Hepatic stellate cell (primary cell): ENCODE results near the gene COA6.
"Not testable (repeated sequence)": the region's sequence is repeated elsewhere in the genome, so short reads cannot be mapped to it uniquely, and the experiment has no call there.

Experiments used
- DNase-seq: peaks from one replicate; pipeline ENCODE4 v3.0.0; 2011; ENCODE audit warnings: low spot score

The COA6 gene

DNA sequence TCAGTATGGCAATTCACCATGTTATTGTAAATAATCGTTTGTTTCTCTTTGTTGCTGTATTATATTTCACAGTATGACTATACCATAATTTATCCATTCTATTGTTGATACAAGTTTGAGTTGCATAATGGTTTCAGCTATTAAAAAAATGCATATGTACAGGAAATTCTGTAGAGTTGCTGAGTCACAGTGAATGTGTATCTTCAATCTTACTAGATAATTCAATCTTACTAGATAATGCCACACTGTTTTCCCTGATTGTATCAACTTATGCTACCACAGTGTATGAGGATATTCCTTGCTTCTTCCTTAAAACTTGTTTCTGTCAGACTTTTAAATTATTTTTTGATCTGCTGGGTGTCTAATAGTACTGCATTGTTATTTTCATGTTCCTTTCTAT is 3.5 kb upstream of the COA6 start:
- DNase-seq: no peak

DNA sequence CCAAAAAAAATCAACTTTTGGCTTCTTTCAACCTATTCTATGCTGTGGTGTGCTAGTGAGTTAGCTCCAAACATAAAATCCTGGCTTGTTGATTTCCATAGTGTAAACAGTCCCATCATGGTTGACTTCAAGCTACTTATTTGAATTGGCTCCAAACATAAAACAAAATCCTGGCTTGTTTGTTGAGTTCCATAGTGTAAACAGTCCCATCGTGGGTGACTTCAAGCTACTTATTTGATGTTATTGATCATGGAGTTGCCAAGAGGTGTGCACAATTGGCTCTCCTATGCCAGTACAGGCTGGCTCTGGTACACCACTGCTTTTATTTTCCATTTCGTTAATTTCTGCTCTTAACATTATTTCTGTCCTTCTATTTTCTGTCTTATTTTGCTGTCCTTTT is 1.8 kb upstream of the COA6 start:
- DNase-seq: no peak

DNA sequence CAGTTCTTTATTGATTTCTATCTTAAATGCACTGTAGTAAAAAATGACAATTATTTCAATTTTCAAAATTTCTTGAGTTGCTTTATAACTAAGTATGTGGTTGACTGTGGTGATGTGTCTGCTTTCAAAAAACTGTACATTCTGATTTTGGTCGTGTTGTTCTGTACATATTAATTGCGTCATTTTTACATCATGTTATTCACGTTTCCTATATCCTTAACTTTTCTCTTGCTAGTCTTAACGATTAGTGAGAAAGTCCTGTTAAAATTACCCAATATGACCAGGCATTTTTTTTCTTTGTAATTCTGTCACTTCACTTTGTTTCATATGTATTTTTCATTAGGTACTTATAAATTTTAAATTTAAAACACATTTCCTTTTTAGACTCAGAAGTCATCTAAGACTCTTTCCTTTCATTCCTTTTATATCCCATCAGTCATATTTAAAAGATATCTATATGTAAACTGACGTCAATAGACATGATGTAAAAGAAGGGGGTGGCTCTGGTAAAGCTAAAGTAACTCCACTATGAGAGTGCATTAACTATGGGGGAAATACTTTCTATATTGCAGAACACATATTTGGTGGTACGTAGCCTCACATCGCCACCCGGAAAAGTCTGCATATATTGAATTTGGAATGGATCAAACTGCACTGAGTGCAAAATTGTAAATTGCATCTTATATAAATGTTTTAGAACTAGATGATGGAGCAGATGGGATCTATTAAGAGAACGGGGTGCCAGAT is 1.1 kb upstream of the COA6 start:
- DNase-seq: no peak

DNA sequence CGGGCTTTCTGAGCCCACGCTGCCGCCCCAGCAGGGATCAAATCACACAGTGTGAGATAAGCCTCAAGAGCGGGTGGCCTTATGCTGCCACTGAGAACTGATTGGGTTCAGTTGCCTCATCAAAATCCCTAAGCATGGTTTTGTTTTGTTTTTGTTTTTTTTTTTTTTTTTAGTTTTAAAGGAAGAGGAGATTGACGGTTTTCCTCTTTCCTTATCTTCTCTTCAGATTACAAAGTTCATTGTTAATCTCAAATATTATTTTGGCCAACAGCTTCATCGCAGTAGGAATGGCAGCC is 651 bp downstream of the COA6 start:
- DNase-seq: no peak

DNA sequence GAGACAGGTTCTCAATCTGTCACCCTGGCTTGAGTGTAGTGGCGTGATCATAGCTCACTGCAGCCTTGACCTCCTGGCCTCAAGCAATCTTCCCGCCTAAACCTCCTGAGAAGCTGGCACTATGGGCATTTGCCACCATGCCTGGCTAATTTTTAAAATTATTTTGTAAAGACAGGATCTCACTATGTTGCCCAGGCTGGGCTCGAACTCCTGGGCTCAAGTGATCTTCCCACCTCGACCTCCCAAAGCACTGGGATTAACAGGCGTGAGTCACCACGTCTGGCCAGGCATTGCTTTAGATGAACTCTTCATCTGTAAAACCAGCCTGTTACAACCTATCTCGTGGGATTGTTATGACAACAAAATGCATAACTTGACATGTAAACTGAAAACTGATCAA is 2.4 kb downstream of the COA6 start:
- no peak for DNase-seq

DNA sequence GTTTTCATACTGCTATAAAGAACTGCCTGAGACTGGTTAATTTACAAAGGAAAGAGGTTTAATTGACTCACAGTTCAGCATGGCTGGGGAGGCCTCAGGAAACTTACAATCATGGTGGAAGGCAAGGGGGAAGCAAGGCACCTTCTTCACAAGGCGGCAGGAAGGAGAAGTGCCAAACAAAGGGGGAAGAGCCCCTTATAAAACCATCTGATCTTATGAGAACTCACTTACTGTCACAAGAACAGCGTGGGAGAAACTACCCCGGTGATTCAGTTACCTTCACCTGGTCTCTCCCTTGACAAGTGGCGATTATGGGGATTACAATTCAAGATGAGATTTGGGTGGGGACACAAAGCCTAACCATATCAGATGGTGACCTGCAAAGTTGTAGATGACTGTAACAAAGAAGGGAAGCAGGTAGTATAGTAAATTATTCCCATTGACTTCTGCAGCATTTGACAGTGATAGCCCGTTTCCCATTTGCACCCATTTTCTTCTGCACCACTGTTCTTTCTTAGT is 6.4 kb downstream of the COA6 start:
- DNase-seq: not testable (repeated sequence)

DNA sequence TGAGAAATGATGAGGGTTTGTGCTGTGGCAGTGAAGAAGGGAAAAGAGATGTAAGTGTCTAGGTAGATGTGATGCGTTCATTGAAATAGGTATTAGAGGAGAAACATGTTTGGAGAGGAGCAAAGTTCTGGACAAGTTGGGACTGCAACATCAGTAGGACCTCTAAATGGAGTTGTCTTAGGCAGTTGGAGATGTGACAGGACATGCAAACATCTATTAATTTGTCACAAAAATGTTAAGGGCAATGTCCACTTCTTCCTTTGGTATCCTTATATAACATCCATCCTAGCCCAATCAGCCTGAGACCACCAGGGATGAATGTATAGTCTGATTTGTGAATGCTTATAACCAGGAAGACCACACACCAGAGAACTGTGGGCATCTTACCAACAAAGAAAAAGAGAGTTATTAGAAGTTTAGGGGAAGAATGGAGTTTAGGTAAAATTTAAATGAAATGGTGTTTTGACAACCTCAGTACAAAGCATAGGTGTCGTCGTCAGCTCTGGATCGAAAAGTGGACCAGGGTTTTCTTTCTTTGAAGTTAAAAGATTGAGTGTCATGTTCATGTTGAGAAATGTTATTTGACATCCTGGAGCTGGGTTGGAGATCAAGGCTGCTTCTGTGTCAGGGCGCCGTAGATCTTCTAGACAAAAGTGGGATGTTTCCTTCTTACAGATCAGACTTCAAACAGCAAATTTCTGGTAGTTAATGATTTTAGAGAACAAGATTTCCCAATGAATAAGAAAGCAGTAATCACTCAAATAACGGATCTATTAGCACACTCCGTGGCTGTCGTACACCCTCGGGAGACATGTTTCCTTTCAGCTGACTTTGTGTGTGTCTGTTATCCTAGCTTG is 8.7 kb downstream of the COA6 start:
- no peak for DNase-seq

DNA sequence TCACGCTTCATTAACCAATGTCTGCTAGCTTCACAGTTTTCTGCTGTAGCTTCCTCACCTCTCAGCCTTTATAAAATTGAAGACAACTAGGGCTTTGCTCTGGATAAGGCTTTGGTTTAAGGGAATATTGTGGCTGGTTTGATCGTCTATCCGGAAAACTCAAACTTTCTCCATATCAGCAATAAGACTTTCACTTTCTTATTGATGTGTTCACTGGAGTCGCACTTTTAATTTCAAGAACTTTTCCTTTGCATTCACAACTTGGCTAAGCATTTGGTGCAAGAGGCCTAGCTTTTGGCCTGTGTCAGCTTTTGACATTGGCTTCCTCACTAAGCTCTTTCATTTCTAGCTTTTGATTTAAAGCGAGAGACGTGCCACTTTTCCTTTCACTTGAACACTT is 12.9 kb downstream of the COA6 start:
- no peak for DNase-seq

DNA sequence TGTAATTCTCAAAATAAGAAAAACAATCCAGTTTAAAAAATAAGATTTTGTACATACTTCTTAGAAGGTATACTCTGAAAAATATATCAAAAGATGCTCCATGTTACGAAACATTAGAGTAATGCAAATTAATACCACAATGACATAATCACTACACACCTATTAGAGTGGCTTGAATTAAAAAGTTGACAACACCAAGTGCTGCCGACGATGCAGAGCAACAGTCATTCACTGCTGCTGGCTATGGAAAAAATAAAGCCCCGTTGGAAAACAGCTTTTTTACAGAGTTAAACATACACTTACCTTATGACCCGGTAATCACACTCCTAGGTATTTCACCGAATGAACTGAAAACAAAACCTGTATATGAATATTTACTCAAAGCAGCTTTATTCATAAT is 14.8 kb downstream of the COA6 start:
- DNase-seq: no peak

DNA sequence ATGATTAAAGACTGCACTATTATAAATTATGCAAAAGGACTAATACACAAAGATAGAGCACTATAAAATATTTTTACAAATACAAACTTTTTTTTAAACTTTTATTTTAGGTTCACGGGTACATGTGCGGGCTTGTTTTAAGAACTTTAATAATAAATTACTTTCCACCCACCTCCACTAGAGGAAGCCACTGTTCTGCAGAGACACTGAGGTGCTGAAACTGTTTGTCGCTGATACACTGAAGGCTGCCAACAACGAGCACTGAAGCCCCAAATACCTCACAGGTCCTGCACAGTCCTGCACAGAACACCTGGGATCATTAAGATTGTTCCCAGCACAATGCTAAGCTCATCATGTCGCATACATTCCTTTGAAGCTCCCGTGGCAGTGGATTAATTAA is 19.9 kb downstream of the COA6 start:
- DNase-seq: no peak

DNA sequence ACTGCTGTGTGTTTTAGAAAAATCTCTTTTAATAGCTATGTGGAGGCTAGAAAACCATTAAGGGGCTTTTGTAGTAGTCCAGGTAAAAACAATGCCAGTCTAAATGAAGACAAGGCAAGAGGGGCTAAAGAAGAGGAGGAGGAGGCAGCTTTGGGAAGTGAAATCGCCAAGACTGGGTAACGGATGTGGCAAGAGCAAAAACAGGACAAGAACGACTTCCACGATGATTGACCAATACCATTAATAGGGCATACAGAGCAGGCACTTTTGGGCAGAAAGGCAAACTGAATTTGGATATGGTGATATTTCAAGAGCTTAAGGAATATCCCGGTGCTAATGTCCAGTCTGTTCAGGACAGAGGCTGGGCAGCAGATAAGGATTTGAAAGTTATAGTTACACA is 22.0 kb downstream of the COA6 start:
- DNase-seq: no peak

DNA sequence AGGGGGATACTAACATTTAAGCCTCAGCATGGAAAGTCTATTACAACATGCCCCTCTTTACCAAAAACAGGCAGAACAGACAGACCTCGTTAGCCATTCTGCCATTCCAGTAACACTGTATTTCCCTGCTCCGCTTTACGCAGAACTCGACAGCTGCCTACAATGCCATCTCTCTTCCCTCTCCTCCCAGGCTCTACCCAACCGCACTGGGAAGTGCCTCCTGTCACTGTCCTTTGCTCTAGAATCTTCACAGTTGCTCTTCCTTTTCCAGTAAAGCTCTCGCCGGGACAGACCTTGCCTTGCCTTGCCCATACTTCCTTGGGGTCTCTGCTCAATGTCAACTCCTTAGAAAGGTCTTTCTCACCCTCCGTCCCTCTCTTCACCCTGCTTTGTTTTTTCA is 22.8 kb downstream of the COA6 start:
- DNase-seq: no peak

DNA sequence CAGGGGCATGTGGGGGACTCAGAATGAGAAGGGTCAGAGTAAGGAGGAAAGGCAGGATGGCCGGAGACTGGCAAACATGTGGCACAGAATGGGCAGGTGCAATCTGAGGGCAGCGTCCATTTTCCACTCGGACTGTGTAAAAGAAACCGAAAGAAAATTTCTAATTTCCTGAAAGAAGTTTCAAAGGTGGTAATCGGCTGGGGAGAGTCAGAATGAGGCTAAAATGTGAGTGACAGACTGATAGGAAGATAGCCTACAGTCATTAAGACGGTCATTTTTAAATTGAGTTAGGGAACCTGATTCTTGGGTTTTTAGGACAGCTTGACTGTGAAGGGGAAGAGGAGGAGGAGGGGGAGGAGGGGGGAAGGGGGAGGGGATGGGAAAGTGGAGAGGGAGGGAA is 23.6 kb downstream of the COA6 start:
- DNase-seq: no peak

DNA sequence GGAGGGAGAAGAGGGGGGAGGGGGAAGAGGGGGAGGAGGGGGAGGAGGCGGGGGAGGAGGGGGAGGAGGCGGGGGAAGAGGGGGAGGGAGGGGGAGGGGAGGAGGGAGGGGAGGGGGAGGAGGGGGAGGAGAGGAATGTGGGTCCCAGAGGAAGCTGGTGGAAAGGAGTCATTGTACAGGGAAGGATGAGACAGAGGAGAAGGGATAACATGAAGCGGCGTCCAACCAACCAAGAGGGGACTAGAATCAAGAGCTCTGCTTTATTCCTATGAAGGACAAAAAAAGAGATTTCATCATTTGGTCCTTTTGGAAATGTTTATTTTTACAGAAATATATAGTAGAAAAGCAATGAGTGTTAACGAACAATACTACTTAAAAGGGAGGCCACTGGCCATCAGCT is 24.5 kb downstream of the COA6 start:
- no peak for DNase-seq

DNA sequence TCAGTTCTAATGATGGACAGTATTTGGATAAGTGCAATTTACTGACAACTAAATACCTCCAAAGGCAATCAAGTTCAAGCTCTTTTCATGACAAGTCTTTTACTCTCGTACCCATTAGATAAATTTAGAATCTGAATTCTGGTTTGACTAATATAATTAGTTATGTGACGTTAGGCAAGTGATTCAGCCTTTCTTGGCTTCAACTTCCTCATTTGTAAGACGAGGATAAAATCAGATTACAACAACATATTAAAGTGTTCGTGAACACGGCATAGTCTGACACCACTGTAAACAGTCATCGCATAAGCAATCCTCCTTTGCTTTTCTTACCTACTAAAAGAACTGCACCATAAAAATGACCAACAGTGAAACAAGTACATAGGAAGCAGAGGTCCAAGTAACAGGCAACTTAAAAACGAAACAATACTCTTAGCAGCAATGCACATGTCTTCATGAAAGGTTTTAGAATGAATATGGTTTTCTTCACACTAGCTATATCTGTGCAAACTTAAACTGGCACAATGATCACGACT is 25.7 kb downstream of the COA6 start:
- no peak for DNase-seq

DNA sequence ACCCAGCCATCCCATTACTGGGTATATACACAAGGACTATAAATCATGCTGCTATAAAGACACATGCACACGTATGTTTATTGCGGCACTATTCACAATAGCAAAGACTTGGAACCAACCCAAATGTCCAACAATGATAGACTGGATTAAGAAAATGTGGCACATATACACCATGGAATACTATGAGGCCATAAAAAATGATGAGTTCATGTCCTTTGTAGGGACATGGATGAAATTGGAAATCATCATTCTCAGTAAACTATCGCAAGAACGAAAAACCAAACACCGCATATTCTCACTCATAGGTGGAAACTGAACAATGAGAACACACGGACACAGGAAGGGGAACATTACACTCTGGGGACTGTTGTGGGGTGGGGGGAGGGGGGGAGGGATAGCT is 26.3 kb downstream of the COA6 start:
- not testable (repeated sequence) for DNase-seq

DNA sequence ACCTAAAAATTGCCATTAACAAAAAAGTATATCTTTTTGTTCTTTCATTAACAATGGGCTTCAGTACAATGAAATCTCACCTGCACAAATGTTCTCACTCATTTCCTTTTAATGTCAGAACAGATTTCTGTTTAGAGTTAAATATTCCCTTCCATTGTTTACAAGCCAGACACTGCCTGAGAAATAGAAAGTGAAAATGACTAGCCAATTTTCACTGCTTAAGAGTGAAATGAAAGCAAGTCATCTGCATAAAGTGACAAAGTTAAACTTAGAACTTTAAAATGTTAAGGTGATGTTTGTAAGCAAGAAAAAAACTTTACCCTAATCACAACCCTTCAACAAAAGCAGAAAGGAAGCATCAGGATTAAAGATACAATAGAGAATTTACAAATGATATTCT is 27.5 kb downstream of the COA6 start:
- DNase-seq: no peak

DNA sequence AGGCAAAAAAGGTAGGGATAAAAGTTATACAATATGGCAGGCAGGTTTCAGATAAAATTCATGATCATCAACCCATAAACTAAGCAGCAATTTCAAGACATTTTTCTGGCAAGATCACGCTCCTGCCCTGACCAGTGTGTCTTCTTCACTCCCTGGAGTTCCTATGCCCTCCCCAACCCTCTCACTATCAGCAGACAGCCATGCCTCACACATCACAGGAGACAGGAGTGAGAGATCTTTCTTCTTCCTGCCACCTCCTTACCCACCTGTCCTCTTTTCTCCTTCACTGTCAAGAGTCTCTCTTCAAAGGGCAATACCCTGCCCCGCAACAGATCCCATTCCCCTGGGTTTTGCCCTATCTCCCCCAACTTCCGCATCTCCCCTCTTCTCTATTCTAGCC is 28.4 kb downstream of the COA6 start:
- no peak for DNase-seq

DNA sequence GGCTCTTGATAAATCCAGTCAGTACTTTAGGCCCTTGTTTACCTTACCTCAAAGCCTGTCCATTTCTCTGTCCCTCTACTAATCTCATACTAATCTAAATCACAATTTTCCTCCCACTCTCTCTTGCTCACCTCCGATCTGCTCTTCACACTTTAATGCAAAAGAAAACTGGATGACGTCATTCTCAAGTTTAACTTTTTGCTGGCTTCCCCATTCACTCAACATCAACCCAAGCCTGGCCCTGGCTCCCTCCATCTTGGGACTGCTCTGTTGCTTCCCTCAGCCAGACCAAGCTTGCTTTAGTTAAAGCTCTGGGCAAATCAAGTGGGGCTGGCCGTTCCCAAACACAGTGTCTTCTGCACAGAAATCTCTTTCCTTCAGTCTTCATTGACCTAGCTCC is 29.7 kb downstream of the COA6 start:
- DNase-seq: no peak

DNA sequence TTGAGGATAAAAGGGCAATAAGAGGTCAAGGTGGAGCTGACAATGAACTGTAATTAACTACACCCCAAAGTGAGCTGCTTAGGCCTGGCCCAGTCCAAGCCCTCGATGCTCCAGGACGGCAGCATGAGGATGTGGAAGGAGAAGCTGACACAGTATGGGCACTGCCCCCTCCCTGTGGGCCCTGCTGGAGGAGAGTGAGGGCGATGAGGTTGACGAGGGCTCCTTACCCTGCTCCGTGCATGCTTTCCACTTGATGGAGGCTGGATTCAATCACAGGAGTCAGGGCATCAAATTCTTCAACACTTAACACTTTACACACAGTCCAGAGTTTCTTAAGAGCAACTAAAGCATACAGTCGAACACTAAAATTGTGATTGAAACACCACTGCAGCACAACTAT is 32.4 kb downstream of the COA6 start:
- DNase-seq: no peak

DNA sequence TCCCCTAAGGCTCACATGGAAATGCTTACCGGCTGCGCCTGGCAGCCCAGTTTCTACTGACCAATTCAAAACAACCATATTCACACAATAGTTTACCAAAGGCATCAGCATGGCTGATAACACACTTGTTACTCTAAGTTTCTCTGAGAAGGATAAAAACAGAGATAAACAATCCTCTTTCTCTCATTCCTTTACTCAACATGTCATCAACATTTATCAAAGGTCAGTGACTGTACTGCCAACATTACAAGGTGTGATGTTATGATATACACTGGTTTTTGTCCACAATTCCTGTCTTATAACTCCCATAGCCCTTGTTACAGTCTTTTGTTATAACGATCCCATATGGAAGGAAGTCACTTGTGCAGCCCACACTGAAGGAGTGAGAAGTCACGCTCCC is 33.6 kb downstream of the COA6 start:
- DNase-seq: no peak

DNA sequence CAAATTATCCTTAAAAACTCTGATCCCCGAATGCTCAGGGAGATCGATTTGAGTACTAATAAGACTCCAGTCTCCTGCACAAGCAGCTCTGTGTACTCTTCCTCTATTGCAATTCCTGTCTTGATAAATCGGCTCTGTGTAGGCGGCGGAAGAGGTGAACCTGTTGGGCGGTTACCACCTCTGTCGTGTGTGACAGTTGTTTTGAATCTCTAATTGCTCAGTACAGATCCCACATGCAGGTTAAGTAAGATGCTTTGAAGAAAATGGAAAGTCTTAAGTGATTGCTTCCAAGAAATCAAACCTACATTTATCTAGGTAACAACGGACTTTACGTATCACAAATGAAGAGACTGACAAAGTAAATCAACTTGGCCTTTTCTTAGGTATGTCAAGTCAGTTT is 35.5 kb downstream of the COA6 start:
- DNase-seq: no peak

DNA sequence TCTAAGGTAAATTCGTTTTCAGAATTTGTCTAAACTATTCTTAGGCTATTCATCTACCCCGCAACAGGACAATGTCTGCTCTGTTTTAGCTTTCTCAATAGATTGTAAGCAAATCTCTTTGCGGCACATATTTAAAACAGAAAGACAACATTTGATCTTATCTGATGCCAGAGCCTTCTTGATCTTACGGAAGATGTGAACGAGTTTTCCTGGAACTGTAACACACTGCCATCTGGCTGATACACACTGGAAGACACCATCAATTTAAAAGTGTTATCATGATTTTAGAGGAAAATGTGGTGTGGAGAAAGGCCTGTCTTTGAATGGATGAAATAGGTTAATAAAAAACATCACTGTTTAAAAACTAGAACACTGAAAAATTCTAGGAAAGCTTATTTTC is 36.1 kb downstream of the COA6 start:
- DNase-seq: no peak

DNA sequence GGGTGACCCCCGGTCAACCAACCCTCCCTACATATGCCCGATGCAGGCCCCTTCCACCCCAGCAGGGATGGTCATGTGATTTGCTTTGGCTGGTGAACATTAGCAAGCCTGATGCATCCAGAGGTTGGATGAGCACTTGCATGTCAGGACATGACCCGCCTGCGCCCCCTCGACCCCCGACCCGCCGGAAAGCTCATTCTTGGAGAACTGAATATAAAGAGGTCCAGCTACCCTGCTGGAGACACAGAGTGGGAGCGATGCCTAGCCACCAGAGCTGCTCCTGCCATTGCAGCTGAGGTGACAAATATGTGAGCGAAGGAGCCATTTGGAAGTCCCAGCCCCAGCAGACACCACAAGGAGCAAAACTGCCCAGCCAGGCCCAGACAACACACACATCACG is 39.6 kb downstream of the COA6 start:
- no peak for DNase-seq
